IPS-15b (cell line): Measurements from ENCODE around the gene ANKRD33B.

Experiments used
- H3K27me3 ChIP-seq: one replicate; pipeline ENCODE4 v1.6.1; 2013; ENCODE audit warnings: low read length; ENCODE audit not compliant: control insufficient read depth, insufficient read depth
- H3K36me3 ChIP-seq: one replicate; pipeline ENCODE4 v1.6.1; 2013; ENCODE audit warnings: low read length; ENCODE audit not compliant: control insufficient read depth, insufficient read depth
- H3K4me1 ChIP-seq: one replicate; pipeline ENCODE4 v1.6.1; 2013; ENCODE audit warnings: mild to moderate bottlenecking, low read length; ENCODE audit not compliant: control insufficient read depth, insufficient read depth
- H3K4me3 ChIP-seq: one replicate; pipeline ENCODE4 v1.5.1; 2013; ENCODE audit warnings: low read depth, low read length
- H3K9ac ChIP-seq: one replicate; pipeline ENCODE4 v1.6.1; 2013; ENCODE audit warnings: low read depth, mild to moderate bottlenecking, low read length
- H3K9me3 ChIP-seq: one replicate; pipeline ENCODE4 v1.6.1; 2013; ENCODE audit warnings: mild to moderate bottlenecking, low read length; ENCODE audit not compliant: control insufficient read depth, insufficient read depth

Gene ANKRD33B

DNA sequence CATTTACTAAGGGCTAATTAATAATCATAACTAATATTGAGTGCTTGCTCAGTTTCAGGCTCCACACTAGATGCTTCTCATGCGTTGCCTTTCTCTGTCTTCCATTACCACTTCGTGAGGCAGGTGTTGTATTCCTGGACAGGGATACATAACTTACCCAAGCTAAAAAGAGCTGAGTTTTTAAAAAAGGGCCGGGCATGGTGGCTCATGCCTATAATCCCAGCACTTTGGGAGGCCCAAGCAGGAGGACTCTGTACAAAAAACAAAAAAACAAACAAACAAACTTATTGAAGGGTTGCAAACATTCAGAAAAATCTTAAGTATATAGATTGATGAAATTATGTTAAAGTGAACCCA is 12.1 kb upstream of the ANKRD33B start:
- H3K9ac ChIP-seq = no peak overlapping the region
- peaks cover 18% of the 10 kb centered on the region for H3K4me1 ChIP-seq
- no peaks in the 10 kb centered on the region for H3K9me3 ChIP-seq
- H3K4me3 ChIP-seq = no peak overlapping the region
- no peaks in the 10 kb centered on the region for H3K36me3 ChIP-seq
- H3K27me3 ChIP-seq = peaks cover 3% of the 10 kb centered on the region

DNA sequence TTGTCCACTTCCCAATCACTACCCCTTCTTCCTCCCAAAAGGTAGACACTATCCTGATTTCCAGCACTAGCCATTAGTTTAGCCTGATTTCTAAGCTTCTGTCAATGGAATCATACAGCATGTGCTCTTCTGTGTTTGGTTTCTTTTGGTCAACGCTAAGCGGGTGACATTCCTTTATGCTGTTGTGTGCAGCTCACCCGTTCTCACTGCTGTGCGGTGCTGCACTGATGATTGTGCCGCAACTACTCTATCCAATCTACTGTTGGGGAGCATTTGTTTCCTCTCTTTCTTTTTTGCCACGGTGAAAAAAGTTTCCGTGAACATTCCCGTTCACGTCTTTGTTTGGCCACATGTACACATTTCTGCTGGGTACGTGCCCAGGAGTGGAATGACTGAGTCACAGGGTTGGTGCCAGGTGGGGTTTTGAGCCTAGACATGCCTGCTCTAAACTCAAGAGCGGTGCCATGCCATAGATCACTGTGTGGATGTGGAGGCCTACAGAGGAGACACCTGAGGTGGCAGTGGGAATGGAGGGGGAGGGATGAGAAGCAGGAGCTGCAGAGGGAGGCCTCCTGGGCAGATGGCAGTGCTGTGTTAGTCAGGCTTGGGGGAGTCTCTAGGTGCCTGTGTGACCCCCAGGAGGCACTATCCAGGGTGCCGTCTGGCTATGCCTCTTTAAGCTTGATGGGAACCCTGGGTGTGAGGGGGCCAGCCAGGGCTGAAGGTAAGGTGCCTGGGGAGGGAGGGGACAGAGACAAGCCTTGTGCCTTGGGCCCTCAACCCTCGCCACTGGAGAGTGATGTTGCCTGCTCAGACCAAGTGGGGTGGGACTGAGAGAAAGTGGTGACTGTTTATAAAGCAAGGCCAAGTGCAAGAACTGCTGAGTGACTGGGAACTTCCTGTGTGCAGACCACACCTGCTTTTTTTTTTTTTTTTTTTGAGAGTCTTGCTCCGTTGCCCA is 11.4 kb upstream of the ANKRD33B start:
- no peaks in the 10 kb centered on the region for H3K9me3 ChIP-seq
- peaks cover 7% of the 10 kb centered on the region for H3K27me3 ChIP-seq
- H3K4me1 ChIP-seq = peaks cover 18% of the 10 kb centered on the region
- H3K9ac ChIP-seq = no peak overlapping the region
- H3K36me3 ChIP-seq = no peaks in the 10 kb centered on the region
- H3K4me3 ChIP-seq = no peak overlapping the region

DNA sequence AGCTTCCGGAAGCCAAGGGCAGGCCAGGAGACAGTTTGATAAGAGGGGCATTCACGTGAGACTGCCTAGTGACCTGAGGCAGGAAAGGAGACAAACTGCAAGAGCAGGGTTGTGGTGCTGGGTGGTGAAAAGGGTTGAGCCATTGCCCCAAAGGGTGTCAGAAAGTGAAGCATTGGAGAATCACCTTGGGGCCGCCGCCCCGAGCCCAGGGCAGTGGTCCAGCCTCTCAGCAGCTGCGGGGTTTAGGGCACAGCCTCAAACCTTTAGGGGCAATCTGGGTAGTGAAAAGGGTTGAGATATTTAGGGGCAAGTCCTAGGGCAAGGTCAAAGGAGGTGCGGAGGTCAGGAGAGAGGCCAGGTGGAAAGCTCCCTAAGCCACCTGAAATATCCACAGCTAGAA is 10.4 kb upstream of the ANKRD33B start:
- no peak overlapping the region for H3K4me3 ChIP-seq
- no peaks in the 10 kb centered on the region for H3K9me3 ChIP-seq
- peaks cover 18% of the 10 kb centered on the region for H3K4me1 ChIP-seq
- peaks cover 9% of the 10 kb centered on the region for H3K27me3 ChIP-seq
- H3K36me3 ChIP-seq = no peaks in the 10 kb centered on the region
- H3K9ac ChIP-seq = no peak overlapping the region

DNA sequence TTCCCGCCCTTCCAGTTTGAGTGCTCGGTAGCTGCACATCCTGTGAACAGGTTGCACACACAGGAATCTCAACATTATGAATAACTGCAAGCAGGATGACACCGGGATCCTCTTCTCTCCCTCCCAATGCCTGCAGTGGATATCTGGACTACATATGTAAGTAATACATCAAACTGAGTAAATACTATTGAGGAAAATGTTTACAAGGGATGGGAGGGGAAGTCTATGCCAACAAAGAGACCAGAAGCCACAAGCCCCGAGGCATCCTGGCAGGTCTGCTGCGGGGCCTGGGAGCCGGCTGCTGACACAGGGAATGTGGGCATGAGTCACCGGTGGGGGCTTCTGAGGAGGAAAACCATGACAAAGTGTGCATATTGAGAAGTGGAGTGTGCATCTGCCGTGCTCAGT is 8.6 kb upstream of the ANKRD33B start:
- Histone ChIP-seq H3K9me3 (no peaks in the 10 kb centered on the region), H3K27me3 (peaks cover 21% of the 10 kb centered on the region), H3K36me3 (no peaks in the 10 kb centered on the region), H3K9ac (no peak overlapping the region), H3K4me1 (peaks cover 16% of the 10 kb centered on the region), H3K4me3 (no peak overlapping the region)

DNA sequence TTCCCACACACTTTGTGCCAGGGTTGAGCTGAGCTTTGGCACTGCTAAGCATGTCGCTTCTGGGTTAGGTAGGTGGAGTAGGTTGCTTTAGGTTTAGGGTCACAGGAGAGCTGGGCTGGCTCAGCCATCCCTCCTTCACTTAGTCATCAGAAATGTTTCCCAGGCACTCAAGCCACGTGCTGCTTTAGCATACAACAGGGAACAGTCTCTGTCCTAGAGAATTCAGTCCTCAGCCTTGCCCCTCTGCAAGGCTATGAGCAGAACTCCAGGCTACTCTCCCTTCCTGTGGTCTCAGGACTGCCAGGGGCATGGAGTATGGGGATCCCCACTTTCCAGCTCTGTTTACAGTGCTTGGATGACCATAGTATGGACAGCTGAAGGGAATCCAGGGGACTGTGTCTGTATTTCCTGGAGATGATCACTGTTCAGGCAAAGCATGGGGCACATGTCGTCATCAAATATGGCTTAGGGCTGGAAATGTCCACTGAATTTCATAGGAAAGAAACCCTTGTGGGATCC is 7.5 kb upstream of the ANKRD33B start:
- Histone ChIP-seq H3K9me3 (no peaks in the 10 kb centered on the region), H3K36me3 (no peaks in the 10 kb centered on the region), H3K27me3 (peaks cover 24% of the 10 kb centered on the region), H3K4me3 (no peak overlapping the region), H3K4me1 (peaks cover 10% of the 10 kb centered on the region), H3K9ac (no peak overlapping the region)

DNA sequence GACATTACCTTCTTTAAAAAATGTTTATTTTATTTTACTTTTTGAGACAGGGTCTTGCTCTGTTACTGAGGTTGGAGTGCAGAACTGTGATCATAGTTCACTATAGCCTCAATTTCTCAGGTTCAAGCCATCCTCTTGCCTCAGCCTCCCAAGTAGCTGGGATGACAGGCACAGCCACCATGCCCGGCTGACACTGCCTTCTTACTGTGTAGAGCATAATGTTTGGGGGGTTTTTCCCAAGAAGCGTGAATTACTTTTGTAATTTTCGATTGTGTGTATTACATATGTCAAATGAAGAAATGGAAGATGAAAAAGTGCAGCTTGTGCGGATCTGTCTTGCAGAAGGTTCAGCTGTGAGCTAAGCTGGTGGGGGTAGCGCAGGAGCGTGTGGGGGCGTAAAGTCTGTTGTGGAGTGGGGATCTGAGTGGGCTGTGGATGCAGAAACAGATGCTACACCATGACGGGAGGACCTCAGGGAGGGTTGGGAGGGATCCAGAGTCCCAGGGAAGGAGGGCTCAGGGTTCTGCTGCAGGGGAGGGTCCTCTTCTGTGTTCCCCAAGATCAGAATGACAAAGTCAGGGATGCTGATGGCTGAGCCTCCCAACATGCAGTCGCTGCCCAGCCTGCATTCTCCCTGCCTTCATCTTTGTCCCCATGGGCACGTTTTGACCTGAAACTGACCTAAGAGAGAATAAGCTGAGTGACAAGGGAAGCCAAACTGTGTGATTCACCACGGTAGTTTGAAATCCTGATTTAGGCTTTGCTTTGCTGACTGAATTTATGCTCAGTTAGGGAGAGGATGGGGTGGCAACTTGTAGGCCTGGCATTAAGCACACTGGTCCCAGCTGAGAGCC is 6.8 kb upstream of the ANKRD33B start:
- Histone ChIP-seq H3K4me1 (peaks cover 5% of the 10 kb centered on the region), H3K9ac (no peak overlapping the region), H3K36me3 (no peaks in the 10 kb centered on the region), H3K27me3 (peaks cover 30% of the 10 kb centered on the region), H3K9me3 (no peaks in the 10 kb centered on the region), H3K4me3 (no peak overlapping the region)

DNA sequence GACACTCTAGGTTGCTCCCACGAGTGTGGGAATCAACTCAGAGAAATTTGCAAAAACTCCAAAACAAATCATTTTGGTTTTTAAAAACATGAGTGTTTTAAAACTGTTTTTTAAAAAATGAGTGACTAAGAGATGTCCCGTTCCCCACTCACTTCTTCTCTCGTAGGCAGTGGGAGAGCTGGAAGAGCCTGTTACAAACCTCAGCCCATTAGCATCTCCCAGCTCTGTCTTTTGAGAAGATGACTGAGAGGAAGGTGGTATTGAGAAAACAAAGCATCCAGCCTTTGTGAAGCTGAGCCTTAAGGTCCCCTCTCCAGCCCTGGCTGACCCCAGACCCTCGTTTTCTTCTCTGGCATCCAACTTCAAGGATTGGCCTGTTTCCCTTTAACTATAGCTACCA is 4.7 kb upstream of the ANKRD33B start:
- no peaks in the 10 kb centered on the region for H3K36me3 ChIP-seq
- no peak overlapping the region for H3K4me3 ChIP-seq
- H3K4me1 ChIP-seq = no peaks in the 10 kb centered on the region
- no peaks in the 10 kb centered on the region for H3K9me3 ChIP-seq
- no peak overlapping the region for H3K9ac ChIP-seq
- peaks cover 42% of the 10 kb centered on the region for H3K27me3 ChIP-seq

DNA sequence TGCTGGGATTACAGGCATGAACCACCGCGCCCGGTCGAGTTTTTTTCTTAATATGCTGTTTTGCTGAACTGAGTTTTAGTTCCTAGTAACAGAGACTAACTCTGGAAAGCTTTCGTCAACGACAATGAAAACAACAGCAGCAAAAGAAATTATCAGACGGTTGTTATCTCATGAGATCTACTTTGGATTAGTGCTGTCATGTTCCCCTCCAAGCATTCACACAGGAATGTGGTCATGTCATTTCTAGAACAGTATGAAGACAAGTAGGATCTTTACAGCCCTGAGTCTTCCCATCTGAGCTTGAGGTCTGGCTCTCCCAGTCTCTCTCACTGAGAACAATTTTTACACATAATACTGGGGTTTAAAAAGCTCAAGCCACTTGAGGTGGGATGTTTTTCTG is 4.0 kb upstream of the ANKRD33B start:
- H3K9me3 ChIP-seq = no peaks in the 10 kb centered on the region

DNA sequence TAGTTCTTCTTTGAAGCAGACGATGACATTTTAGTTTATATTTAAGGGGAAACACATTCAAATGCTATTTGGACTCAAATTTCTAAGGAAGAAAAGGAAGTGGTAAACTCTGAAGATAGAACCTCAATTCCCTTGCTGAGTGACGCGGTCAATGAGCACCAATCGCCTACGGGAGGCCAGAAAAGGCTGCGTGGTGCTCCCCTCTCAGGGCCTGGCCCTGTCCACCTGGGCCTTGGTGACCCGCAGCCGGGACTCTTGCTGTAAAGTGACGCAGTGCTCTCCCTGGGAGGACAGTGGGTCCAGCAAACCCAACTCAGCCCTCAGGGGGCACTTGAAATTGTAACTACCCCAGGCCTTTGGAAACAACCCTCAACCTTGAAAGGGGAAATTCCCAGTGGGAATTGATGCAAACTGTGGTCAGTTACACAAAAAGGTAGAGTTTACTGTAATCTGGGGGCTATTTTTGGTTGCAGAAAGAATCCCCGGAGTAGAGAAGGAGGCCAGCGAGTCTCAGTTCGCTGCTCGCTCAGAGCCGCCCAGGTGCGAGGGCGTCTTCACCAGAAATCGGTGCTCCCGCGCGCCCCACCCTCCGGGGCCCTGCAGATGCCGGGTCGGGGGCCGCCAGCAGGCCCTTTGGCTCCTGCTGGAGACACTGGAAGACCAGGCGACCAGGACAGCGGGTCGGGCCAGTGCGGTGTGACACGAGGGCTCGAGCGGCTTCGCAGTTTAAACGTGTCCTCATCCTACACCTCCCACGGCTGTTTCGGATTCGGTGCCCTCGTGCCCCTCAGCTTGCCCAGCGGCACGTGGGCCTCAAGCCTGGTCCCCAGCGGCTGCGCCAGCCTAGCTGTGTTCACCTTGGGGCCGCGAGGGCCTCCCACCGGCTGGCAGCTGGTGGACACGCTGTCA is 1.4 kb upstream of the ANKRD33B start:
- Histone ChIP-seq H3K4me3 (peak overlapping the region; percentile 55), H3K9ac (no peak overlapping the region), H3K27me3 (peaks cover 65% of the 10 kb centered on the region), H3K36me3 (no peaks in the 10 kb centered on the region), H3K9me3 (no peaks in the 10 kb centered on the region), H3K4me1 (peaks cover 2% of the 10 kb centered on the region)

More for the DNA sequence above, 4.0 kb upstream of the ANKRD33B start:
- Histone ChIP-seq H3K9ac (no peak overlapping the region), H3K4me1 (no peaks in the 10 kb centered on the region), H3K27me3 (peaks cover 46% of the 10 kb centered on the region), H3K4me3 (no peak overlapping the region), H3K36me3 (no peaks in the 10 kb centered on the region)

DNA sequence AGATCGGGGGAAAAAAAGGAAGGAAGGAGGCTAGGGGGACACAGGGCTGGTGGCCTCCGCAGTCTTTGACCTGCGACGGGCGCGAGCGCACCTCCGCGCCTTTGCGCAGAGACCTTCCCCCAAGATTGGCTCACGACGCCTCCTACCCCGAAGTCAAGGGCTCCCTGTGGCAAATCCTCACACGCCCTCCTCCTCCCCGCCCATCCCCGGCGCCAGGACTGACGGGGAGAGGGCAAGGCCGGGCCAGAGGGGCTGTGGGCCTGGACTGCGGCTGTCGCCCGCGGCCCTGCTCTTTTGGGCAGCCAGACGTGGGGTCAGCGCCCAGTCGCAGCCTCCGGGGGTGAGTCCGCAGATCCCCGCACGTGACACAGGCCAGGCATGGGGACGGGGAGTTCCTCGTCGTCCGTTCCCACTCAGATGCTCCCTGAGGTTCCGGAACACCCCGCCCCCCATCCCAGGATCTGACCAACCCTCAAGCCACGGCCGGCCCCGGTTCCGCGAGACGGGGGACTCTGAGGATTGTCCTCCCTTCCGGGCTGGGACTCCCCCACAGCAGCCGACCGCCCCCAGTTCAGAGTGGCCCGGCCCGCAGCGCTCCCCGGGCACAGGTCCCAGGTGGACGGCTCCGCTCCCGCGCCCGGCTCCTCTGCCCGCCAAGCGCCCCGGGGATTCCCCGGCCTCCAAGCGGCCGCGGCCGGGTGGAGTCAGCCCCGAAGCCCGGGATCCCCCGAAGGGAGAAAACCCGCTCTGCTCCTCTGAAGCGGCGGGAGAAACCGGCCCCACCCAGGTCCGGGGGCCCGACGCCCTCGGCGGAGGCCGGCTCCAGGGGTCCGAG is 543 bp upstream of the ANKRD33B start:
- no peaks in the 10 kb centered on the region for H3K36me3 ChIP-seq
- H3K4me3 ChIP-seq = peak overlapping the region; percentile 55
- peaks cover 2% of the 10 kb centered on the region for H3K4me1 ChIP-seq
- H3K9ac ChIP-seq = no peak overlapping the region
- no peaks in the 10 kb centered on the region for H3K9me3 ChIP-seq
- H3K27me3 ChIP-seq = peaks cover 71% of the 10 kb centered on the region
